Measurements from ENCODE around the gene KLF15. TPM values are rescaled to one million over a fixed set of nuclear protein-coding genes. Genes with fewer than 3 reads are reported as not detected.
A peak's percentile ranks its signal among the peaks of the same experiment; 100 is the strongest.

The KLF15 gene
- total RNA-seq, 1 experiment from 2014 or later, result 14.7 TPM

DNA sequence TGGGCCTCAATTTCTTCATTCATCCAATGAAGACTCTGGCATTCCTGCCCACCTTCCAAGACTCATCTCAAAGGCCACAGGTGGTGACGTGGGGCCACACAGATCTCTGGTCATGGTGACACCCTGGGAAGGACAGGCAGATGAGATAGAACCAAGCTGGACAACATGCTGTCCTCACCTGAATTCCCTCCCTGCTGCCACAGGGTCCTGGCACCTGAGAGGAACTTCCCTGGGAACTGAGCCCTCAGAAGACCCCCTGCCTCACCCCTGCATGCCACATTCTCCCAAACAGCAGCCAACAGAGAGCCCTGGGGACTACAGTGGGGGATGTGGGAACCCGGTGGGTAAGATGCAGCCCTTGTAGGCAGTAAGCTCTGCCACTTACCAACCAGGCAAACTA lies 10.7 kb downstream of the KLF15 start (continued):
- TF ChIP-seq, protein P1, sequence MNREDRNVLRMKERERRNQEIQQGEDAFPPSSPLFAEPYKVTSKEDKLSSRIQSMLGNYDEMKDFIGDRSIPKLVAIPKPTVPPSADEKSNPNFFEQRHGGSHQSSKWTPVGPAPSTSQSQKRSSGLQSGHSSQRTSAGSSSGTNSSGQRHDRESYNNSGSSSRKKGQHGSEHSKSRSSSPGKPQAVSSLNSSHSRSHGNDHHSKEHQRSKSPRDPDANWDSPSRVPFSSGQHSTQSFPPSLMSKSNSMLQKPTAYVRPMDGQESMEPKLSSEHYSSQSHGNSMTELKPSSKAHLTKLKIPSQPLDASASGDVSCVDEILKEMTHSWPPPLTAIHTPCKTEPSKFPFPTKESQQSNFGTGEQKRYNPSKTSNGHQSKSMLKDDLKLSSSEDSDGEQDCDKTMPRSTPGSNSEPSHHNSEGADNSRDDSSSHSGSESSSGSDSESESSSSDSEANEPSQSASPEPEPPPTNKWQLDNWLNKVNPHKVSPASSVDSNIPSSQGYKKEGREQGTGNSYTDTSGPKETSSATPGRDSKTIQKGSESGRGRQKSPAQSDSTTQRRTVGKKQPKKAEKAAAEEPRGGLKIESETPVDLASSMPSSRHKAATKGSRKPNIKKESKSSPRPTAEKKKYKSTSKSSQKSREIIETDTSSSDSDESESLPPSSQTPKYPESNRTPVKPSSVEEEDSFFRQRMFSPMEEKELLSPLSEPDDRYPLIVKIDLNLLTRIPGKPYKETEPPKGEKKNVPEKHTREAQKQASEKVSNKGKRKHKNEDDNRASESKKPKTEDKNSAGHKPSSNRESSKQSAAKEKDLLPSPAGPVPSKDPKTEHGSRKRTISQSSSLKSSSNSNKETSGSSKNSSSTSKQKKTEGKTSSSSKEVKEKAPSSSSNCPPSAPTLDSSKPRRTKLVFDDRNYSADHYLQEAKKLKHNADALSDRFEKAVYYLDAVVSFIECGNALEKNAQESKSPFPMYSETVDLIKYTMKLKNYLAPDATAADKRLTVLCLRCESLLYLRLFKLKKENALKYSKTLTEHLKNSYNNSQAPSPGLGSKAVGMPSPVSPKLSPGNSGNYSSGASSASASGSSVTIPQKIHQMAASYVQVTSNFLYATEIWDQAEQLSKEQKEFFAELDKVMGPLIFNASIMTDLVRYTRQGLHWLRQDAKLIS (CRISPR knock-in tag; IDR thresholded peaks at IDR 0.05; ENCODE audit: borderline replicate concordance), result no peak
- TF ChIP-seq, protein P2, sequence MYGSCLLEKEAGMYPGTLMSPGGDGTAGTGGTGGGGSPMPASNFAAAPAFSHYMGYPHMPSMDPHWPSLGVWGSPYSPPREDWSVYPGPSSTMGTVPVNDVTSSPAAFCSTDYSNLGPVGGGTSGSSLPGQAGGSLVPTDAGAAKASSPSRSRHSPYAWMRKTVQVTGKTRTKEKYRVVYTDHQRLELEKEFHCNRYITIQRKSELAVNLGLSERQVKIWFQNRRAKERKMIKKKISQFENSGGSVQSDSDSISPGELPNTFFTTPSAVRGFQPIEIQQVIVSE (CRISPR knock-in tag; IDR thresholded peaks at IDR 0.05; ENCODE audit: borderline replicate concordance), result no peak
- TF ChIP-seq ZNF416 (CRISPR knock-in tag; IDR thresholded peaks at IDR 0.05), result no peak

DNA sequence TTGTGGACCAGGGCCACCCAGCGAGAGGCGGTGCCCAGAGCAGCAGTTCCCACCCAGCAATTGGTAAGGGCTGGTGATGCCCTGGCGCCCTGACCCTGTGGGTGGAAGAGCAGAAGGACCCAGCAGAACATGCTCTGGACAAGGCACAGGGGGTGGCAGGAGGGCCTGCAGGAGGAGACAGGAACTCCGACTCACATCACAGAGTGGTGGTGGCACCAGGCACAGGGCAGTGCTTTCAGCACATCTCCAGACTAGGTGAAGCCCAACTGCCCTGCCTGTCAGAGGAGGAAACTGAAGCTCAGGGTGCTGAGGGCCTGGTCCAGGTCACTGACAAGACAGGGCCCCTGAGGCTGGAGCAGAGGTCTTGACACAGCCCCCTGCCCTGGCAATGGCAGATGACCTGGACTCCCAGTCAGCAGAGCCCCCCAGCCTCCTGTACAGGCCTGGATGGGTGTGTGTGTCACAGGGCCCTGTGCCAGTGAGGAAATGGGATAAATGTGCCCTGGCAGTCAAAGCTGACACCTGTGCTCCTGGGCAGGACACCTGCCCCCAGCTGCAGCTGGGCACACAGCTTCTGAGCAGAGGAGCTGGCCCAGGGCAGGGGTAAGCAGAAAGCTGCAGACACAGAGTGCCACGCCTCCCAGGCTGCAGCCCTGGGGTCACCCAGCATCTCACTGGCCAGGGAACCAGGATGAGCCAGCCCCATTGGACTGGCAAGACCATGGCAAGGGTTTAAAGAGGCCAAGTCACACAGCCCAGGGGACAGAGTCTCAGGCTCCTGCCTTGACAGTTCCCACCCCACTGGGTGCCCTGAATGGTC lies 11.4 kb downstream of the KLF15 start:
- H3K27me3 Mint-ChIP-seq (ENCODE audit: low read depth), result no peaks in the 10 kb centered on the region
- no peak overlapping the region for H3K4me3 Mint-ChIP-seq
- H3K27ac Mint-ChIP-seq, result no peak overlapping the region

DNA sequence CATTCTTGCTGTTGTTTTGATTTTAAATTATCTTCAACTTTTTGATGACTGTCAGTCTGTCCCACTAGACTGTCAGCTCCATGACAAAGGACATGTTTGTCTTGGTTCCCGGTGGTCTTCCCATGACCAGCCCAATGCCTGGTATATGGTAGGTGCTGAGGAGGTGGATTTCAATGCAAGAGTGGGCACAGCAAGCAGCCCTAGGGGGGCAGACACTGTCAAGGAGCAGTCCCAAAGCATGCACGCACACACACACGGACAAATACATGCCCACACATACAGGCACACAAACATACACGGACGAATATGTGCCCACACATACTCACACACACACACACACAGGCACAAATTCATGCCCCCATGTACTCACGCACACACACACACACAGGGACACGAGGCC lies 12.0 kb downstream of the KLF15 start:
- Mint-ChIP-seq H3K9me3 (no peaks in the 10 kb centered on the region), H3K4me3 (no peak overlapping the region), H3K27ac (no peak overlapping the region; the same call in 1 of the 2 replicates), H3K36me3 (no peaks in the 10 kb centered on the region), H3K4me1 (peaks cover 5% of the 10 kb centered on the region; the same call in 1 of the 2 replicates), H3K27me3 (ENCODE audit: low read depth) (no peaks in the 10 kb centered on the region)
- TF ChIP-seq, protein P3, sequence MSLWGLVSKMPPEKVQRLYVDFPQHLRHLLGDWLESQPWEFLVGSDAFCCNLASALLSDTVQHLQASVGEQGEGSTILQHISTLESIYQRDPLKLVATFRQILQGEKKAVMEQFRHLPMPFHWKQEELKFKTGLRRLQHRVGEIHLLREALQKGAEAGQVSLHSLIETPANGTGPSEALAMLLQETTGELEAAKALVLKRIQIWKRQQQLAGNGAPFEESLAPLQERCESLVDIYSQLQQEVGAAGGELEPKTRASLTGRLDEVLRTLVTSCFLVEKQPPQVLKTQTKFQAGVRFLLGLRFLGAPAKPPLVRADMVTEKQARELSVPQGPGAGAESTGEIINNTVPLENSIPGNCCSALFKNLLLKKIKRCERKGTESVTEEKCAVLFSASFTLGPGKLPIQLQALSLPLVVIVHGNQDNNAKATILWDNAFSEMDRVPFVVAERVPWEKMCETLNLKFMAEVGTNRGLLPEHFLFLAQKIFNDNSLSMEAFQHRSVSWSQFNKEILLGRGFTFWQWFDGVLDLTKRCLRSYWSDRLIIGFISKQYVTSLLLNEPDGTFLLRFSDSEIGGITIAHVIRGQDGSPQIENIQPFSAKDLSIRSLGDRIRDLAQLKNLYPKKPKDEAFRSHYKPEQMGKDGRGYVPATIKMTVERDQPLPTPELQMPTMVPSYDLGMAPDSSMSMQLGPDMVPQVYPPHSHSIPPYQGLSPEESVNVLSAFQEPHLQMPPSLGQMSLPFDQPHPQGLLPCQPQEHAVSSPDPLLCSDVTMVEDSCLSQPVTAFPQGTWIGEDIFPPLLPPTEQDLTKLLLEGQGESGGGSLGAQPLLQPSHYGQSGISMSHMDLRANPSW (CRISPR knock-in tag; conservative IDR thresholded peaks at IDR 0.05; ENCODE audit: low read depth), result no peak
- POLR2A ChIA-PET, result no interaction called here
- no peak for DNase-seq (ENCODE audit: low spot score)
- CTCF ChIA-PET, result no interaction called here
- ATAC-seq, result no peak

More for the DNA sequence above, 11.4 kb downstream of the KLF15 start:
- POLR2A ChIA-PET, result no interaction called here
- DNase-seq (ENCODE audit: low spot score) (peak; percentile 3), ATAC-seq (no peak)
- Mint-ChIP-seq H3K9me3 (no peaks in the 10 kb centered on the region), H3K4me1 (peaks cover 5% of the 10 kb centered on the region; the same call in 1 of the 2 replicates), H3K36me3 (peaks cover 2% of the 10 kb centered on the region; the same call in 1 of the 2 replicates)
- no peak for TF ChIP-seq TP53 (CRISPR knock-in tag; IDR thresholded peaks at IDR 0.05)
- no peak for TF ChIP-seq ZNF317 (CRISPR knock-in tag; IDR thresholded peaks at IDR 0.05; ENCODE audit: borderline replicate concordance, low read depth)
- no peak for TF ChIP-seq CREM (CRISPR knock-in tag; IDR thresholded peaks at IDR 0.05)
- TF ChIP-seq, protein P4, sequence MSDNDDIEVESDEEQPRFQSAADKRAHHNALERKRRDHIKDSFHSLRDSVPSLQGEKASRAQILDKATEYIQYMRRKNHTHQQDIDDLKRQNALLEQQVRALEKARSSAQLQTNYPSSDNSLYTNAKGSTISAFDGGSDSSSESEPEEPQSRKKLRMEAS (CRISPR knock-in tag; IDR thresholded peaks at IDR 0.05), result no peak
- TF ChIP-seq OVOL2 (CRISPR knock-in tag; IDR thresholded peaks at IDR 0.05; ENCODE audit: borderline replicate concordance), result no peak
- no peak for TF ChIP-seq EMX1 (CRISPR knock-in tag; IDR thresholded peaks at IDR 0.05)
- no peak for TF ChIP-seq ZNF671 (CRISPR knock-in tag; IDR thresholded peaks at IDR 0.05)
- TF ChIP-seq, protein P5, sequence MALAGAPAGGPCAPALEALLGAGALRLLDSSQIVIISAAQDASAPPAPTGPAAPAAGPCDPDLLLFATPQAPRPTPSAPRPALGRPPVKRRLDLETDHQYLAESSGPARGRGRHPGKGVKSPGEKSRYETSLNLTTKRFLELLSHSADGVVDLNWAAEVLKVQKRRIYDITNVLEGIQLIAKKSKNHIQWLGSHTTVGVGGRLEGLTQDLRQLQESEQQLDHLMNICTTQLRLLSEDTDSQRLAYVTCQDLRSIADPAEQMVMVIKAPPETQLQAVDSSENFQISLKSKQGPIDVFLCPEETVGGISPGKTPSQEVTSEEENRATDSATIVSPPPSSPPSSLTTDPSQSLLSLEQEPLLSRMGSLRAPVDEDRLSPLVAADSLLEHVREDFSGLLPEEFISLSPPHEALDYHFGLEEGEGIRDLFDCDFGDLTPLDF (CRISPR knock-in tag; IDR thresholded peaks at IDR 0.05), result no peak
- TF ChIP-seq NFE2L1 (CRISPR knock-in tag; IDR thresholded peaks at IDR 0.05), result no peak
- TF ChIP-seq, protein P6, sequence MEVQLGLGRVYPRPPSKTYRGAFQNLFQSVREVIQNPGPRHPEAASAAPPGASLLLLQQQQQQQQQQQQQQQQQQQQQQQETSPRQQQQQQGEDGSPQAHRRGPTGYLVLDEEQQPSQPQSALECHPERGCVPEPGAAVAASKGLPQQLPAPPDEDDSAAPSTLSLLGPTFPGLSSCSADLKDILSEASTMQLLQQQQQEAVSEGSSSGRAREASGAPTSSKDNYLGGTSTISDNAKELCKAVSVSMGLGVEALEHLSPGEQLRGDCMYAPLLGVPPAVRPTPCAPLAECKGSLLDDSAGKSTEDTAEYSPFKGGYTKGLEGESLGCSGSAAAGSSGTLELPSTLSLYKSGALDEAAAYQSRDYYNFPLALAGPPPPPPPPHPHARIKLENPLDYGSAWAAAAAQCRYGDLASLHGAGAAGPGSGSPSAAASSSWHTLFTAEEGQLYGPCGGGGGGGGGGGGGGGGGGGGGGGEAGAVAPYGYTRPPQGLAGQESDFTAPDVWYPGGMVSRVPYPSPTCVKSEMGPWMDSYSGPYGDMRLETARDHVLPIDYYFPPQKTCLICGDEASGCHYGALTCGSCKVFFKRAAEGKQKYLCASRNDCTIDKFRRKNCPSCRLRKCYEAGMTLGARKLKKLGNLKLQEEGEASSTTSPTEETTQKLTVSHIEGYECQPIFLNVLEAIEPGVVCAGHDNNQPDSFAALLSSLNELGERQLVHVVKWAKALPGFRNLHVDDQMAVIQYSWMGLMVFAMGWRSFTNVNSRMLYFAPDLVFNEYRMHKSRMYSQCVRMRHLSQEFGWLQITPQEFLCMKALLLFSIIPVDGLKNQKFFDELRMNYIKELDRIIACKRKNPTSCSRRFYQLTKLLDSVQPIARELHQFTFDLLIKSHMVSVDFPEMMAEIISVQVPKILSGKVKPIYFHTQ (CRISPR knock-in tag; IDR thresholded peaks at IDR 0.05), result no peak
- TF ChIP-seq ZBTB21 (CRISPR knock-in tag; IDR thresholded peaks at IDR 0.05; ENCODE audit: borderline replicate concordance), result no peak
- CTCF ChIA-PET, result no interaction called here

Measured in WTC11 (cell line).